NOMO-1 treated with dmso at 0.1 percent for 144 hours (cell line): ENCODE results near the gene ETS1.

ENCODE experiments used
- DNase-seq: peaks from one replicate; lab custom pipeline; 2025; ENCODE audit not compliant: unreplicated experiment; lab: John Stamatoyannopoulos, UW

The ETS1 gene

GRCh38 chr11:128596250-128596649 lies 8.9 kb upstream of the ETS1 start:
- no peak for DNase-seq

GRCh38 chr11:128595775-128596174 lies 8.4 kb upstream of the ETS1 start:
- DNase-seq: no peak

GRCh38 chr11:128595221-128595620 lies 7.9 kb upstream of the ETS1 start:
- DNase-seq: no peak

GRCh38 chr11:128594226-128594625 lies 6.9 kb upstream of the ETS1 start:
- no peak for DNase-seq

- no peak for DNase-seq
Observed at GRCh38 chr11:128593281-128593680, 5.9 kb upstream of the ETS1 start.

- no peak for DNase-seq
Observed at GRCh38 chr11:128592454-128592853, 5.1 kb upstream of the ETS1 start.

GRCh38 chr11:128590587-128590986 lies 3.2 kb upstream of the ETS1 start:
- DNase-seq: no peak

GRCh38 chr11:128589998-128590397 lies 2.6 kb upstream of the ETS1 start:
- DNase-seq: no peak

- DNase-seq: no peak
Observed at GRCh38 chr11:128588093-128588492, 735 bp upstream of the ETS1 start.

- DNase-seq: no peak
Observed at GRCh38 chr11:128586689-128587088, 669 bp downstream of the ETS1 start.

- no peak for DNase-seq
Observed at GRCh38 chr11:128585498-128586238, 1.7 kb downstream of the ETS1 start.

- no peak for DNase-seq
Observed at GRCh38 chr11:128584253-128584652, 3.1 kb downstream of the ETS1 start.

GRCh38 chr11:128582496-128583366 lies 4.6 kb downstream of the ETS1 start:
- DNase-seq: peak; percentile 36

- no peak for DNase-seq
Observed at GRCh38 chr11:128581561-128582272, 5.6 kb downstream of the ETS1 start.

- DNase-seq: peak; percentile 47
Observed at GRCh38 chr11:128580612-128581011, 6.7 kb downstream of the ETS1 start.

- DNase-seq: no peak
Observed at GRCh38 chr11:128579798-128580504, 7.4 kb downstream of the ETS1 start.

- DNase-seq: no peak
Observed at GRCh38 chr11:128576555-128576954, 10.8 kb downstream of the ETS1 start.

- no peak for DNase-seq
Observed at GRCh38 chr11:128575961-128576350, 11.4 kb downstream of the ETS1 start.

- peak; percentile 54 for DNase-seq
Observed at GRCh38 chr11:128575174-128575960, 12.0 kb downstream of the ETS1 start.

- no peak for DNase-seq
Observed at GRCh38 chr11:128574576-128575011, 12.8 kb downstream of the ETS1 start.
